Nephron progenitor cell (in vitro differentiated cells): Measurements from ENCODE around the gene ZNF177.
"Not testable (repeated sequence)": the region's sequence is repeated elsewhere in the genome, so short reads cannot be mapped to it uniquely, and the experiment has no call there.

Experiments
- DNase-seq: peaks from one replicate; pipeline ENCODE4 v3.0.0; 2021
- H3K27ac Mint-ChIP-seq: 2 replicates; pipeline ENCODE4 v1.8.0; 2021; ENCODE audit warnings: mild to moderate bottlenecking, moderate library complexity, mixed read lengths
- H3K27me3 Mint-ChIP-seq: 2 replicates; pipeline ENCODE4 v1.8.0; 2021; ENCODE audit warnings: mild to moderate bottlenecking, low read depth, mixed read lengths; ENCODE audit not compliant: poor library complexity
- H3K36me3 Mint-ChIP-seq: 2 replicates; pipeline ENCODE4 v1.8.0; 2021; ENCODE audit warnings: low read depth, mixed read lengths
- H3K4me1 Mint-ChIP-seq: 2 replicates; pipeline ENCODE4 v1.8.0; 2021; ENCODE audit warnings: mixed read lengths
- H3K4me3 Mint-ChIP-seq: 2 replicates; pipeline ENCODE4 v1.8.0; 2021; ENCODE audit warnings: mild to moderate bottlenecking, moderate library complexity, mixed read lengths
- H3K9me3 Mint-ChIP-seq: 2 replicates; pipeline ENCODE4 v1.8.0; 2021; ENCODE audit warnings: mild to moderate bottlenecking, moderate library complexity, mixed read lengths
- CTCF ChIP-seq: fragments of 200-600 bp; sonication (generic); IDR thresholded peaks from 2 replicates; pipeline ENCODE4 v1.5.0; 2021; ENCODE audit warnings: antibody characterized with exemption

The ZNF177 gene

GRCh38 chr19:9362905-9363304, at the start of gene ZNF177:
TSS of gene ZNF177 (plus strand) at chr19:9363013. CDS start at chr19:9378312, 15,299 bp downstream.
- Mint-ChIP-seq H3K27ac (no peak within 1 kb of the TSS), H3K27me3 (peaks cover 9% of the 10 kb centered on the region), H3K4me3 (no peak within 1 kb of the TSS), H3K4me1 (no peaks in the 10 kb centered on the region), H3K36me3 (peaks cover 97% of the 10 kb centered on the region), H3K9me3 (peaks cover 98% of the 10 kb centered on the region)
- no peak for DNase-seq
- no peak for TF ChIP-seq CTCF

DNA sequence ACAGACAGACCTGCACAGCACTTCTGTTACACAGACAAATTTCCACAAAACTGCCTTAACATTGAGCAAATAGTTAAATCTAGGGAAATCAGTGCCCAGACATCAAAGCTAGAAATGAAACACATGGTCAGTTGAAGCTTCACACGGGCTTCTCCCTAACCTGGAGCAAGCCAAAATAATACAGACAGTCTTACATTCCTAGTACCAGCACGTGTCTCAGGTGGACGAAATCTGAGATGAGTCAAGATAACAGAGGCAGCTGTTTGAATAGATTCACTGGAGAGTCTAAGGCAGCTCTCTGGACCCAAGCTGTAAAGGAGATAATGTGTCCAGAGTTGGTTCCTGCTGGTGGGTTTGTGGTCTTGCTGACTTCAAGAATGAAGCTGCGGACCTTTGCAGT, 49.1 kb upstream of the ZNF177 start:
- no peak overlapping the region for H3K4me3 Mint-ChIP-seq
- no peak for DNase-seq
- TF ChIP-seq CTCF, result no peak
- no peak overlapping the region for H3K27ac Mint-ChIP-seq
- H3K9me3 Mint-ChIP-seq, result peaks cover 80% of the 10 kb centered on the region
- H3K36me3 Mint-ChIP-seq, result peaks cover 9% of the 10 kb centered on the region
- H3K4me1 Mint-ChIP-seq, result peaks cover 5% of the 10 kb centered on the region
- H3K27me3 Mint-ChIP-seq, result peaks cover 3% of the 10 kb centered on the region

GRCh38 chr19:9321338-9321737, 41.5 kb upstream of the ZNF177 start:
- Mint-ChIP-seq H3K36me3 (peaks cover 47% of the 10 kb centered on the region), H3K9me3 (peaks cover 73% of the 10 kb centered on the region), H3K4me1 (peaks cover 10% of the 10 kb centered on the region), H3K27ac (no peak overlapping the region), H3K27me3 (peaks cover 12% of the 10 kb centered on the region), H3K4me3 (no peak overlapping the region)
- DNase-seq, result no peak
- no peak for TF ChIP-seq CTCF

DNA sequence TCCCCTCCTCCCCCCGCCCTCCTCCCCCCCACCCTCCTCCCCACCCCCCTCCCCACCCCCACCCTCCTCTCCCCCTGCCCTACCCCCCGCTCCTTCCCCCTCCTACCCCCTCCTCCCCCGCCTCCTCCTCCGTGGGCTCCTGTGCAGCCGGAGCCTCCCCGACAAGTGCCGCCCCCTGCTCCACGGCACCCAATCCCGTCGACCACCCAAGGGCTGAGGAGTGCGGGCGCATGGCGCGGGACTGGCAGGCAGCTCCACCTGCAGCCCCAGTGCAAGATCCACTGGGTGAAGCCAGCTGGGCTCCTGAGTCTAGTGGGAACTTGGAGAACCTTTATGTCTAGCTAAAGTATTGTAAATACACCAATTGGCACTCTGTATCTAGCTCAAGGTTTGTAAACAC, 41.1 kb upstream of the ZNF177 start:
- H3K4me3 Mint-ChIP-seq, DNase-seq, H3K27ac Mint-ChIP-seq, H3K4me1 Mint-ChIP-seq: not testable (repeated sequence)
- Mint-ChIP-seq H3K9me3 (peaks cover 73% of the 10 kb centered on the region), H3K36me3 (peaks cover 51% of the 10 kb centered on the region), H3K27me3 (peaks cover 12% of the 10 kb centered on the region)

- not testable (repeated sequence) for DNase-seq, H3K4me1 Mint-ChIP-seq, H3K4me3 Mint-ChIP-seq
- peak overlapping the region; percentile 29 for H3K27ac Mint-ChIP-seq
- peaks cover 12% of the 10 kb centered on the region for H3K27me3 Mint-ChIP-seq
- peaks cover 77% of the 10 kb centered on the region for H3K9me3 Mint-ChIP-seq
- peaks cover 55% of the 10 kb centered on the region for H3K36me3 Mint-ChIP-seq
Measured at GRCh38 chr19:9322201-9322600, 40.6 kb upstream of the ZNF177 start.

DNA sequence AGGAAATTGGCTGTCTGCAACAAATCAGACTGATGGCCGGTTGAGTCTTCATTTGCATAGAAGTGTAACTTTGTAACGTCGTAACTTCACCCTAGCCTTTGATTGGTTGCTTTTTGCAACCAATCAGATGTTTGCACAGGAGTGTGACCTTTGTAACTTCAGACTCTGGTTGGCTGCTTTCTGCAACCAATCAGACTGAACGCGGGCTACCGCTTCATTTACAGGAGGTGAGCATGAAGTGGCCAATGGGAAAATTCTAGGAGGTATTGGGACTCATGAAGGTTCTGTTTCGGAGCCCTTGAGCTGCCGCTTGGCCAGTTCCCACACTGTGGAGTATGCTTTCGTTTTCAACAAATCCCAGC, 39.3 kb upstream of the ZNF177 start:
- Mint-ChIP-seq H3K27me3 (peaks cover 9% of the 10 kb centered on the region), H3K4me3 (peak overlapping the region; percentile 91), H3K27ac (peak overlapping the region; percentile 98), H3K4me1 (peaks cover 10% of the 10 kb centered on the region), H3K9me3 (peaks cover 83% of the 10 kb centered on the region), H3K36me3 (peaks cover 69% of the 10 kb centered on the region)
- TF ChIP-seq CTCF, result no peak
- no peak for DNase-seq

DNA sequence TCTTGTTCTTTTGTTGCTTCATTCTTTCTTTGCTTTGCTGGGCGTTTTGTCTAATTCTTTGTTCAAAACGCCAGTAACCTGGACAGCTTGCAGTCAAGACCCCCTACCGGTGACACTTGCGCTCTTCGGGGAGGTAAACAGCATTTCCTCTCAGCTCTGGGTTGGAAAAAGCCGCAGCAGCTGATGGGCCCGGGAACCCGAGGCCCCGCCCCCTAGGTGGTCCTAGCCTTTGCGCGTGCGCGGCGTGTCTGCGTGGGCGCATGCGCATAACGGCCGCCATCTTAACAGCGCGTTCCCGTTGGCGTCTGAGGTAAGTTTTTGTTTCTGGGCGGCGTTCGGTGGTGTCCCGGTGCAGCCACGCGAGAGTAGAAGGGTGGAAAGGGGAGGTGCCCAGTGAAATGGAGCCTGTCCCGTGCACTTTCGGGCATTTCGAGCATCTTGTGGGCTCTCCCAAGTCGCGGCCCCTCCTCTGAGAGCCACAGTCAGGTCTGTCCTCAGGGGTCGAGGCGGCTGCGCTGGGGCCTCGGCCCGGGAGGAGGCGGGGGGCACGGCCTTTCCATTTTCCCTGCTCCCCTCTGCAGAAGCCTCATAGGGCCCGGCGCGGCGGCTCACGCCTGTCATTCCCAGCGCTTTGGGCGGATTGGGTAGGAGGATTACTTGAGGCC, 38.8 kb upstream of the ZNF177 start, which contains the start of gene ZNF559:
Gene ZNF559, plus strand, starts transcription at position 261 of the 665 bp plus-strand sequence. CDS start 14,371 bp downstream, outside the sequence.
- peaks cover 10% of the 10 kb centered on the region for H3K4me1 Mint-ChIP-seq
- peaks cover 86% of the 10 kb centered on the region for H3K9me3 Mint-ChIP-seq
- H3K4me3 Mint-ChIP-seq, result peak within 1 kb of the TSS; percentile 91
- H3K27me3 Mint-ChIP-seq, result peaks cover 9% of the 10 kb centered on the region
- peaks cover 74% of the 10 kb centered on the region for H3K36me3 Mint-ChIP-seq
- peak; percentile 95 for DNase-seq
- peak; percentile 40 for TF ChIP-seq CTCF
- H3K27ac Mint-ChIP-seq, result peak within 1 kb of the TSS; percentile 98
